ENCODE measurements around the gene RNPEP. TPM values are rescaled to one million over a fixed set of nuclear protein-coding genes. Genes with fewer than 3 reads are reported as not detected.

Gene RNPEP
- total RNA-seq, 1 donor from 2014 or later: 106 TPM

DNA sequence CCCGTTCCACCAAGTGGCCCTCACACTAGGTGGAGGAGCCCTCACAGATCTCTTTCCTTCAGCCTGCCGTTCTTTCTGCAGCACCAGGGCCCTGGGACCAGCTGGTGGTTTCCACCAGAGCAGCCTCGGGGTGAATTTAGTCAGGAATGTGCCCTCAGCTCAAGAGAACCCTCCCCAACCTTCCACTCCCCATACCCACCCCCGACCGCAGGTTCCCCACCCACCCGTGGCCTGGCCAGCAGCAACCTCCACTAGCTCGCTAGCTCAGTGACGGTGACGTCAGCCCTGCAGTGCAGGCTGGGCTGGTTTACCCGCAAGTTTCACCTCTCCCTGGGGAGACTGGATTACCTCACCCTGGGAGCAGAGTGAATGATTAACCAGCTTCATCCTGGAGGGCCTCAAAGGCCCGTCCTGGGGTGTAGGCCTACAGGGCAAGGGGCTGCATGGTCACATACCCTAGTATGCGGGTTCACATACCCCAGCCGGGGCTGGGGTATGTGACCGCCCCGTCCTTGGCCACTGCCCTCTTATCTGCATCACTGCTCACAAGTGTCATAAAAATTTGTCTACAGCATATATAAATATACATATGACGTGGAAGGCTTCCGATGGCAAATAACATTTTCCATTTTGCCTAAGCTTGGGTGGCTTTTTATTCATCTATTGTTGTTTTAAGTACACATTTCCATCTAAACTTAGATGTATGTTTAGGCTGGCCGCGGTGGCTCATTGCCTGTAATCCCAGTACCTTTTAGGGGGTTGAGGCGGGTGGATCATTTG is 52.4 kb downstream of the RNPEP start:
- Histone ChIP-seq H3K36me3 (no peaks in the 10 kb centered on the region), H3K27me3 (no peaks in the 10 kb centered on the region), H3K9me3 (no peaks in the 10 kb centered on the region), H3K27ac (peak overlapping the region; percentile 60 to 83), H3K4me1 (peaks cover 4 to 7% of the 10 kb centered on the region in 2 donors), H3K4me3 (no peak overlapping the region)
- DNase-seq (ENCODE audit: low spot score in 2 of 2): peak; percentile 81 to 96
- intact Hi-C loops (cut with DNase I): loop anchor here (2.0 kb wide), 1 partner anchor 26 kb away; no protein-coding TSS in a partner anchor
- TF ChIP-seq, protein P1, sequence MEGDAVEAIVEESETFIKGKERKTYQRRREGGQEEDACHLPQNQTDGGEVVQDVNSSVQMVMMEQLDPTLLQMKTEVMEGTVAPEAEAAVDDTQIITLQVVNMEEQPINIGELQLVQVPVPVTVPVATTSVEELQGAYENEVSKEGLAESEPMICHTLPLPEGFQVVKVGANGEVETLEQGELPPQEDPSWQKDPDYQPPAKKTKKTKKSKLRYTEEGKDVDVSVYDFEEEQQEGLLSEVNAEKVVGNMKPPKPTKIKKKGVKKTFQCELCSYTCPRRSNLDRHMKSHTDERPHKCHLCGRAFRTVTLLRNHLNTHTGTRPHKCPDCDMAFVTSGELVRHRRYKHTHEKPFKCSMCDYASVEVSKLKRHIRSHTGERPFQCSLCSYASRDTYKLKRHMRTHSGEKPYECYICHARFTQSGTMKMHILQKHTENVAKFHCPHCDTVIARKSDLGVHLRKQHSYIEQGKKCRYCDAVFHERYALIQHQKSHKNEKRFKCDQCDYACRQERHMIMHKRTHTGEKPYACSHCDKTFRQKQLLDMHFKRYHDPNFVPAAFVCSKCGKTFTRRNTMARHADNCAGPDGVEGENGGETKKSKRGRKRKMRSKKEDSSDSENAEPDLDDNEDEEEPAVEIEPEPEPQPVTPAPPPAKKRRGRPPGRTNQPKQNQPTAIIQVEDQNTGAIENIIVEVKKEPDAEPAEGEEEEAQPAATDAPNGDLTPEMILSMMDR (IDR thresholded peaks at IDR 0.05): no peak

GRCh38 chr1:202036595-202037387 is 54.3 kb downstream of the RNPEP start:
- intact Hi-C loops (cut with DNase I): no loop called here
- no peak overlapping the region for H3K4me3 ChIP-seq
- peak overlapping the region; percentile 60 to 62 for H3K27ac ChIP-seq
- no peaks in the 10 kb centered on the region for H3K36me3 ChIP-seq
- TF ChIP-seq, protein P1 (IDR thresholded peaks at IDR 0.05): no peak
- H3K4me1 ChIP-seq: peaks cover 4 to 7% of the 10 kb centered on the region in 2 donors
- H3K27me3 ChIP-seq: no peaks in the 10 kb centered on the region
- no peaks in the 10 kb centered on the region for H3K9me3 ChIP-seq
- DNase-seq (ENCODE audit: low spot score in 2 of 2): no peak

DNA sequence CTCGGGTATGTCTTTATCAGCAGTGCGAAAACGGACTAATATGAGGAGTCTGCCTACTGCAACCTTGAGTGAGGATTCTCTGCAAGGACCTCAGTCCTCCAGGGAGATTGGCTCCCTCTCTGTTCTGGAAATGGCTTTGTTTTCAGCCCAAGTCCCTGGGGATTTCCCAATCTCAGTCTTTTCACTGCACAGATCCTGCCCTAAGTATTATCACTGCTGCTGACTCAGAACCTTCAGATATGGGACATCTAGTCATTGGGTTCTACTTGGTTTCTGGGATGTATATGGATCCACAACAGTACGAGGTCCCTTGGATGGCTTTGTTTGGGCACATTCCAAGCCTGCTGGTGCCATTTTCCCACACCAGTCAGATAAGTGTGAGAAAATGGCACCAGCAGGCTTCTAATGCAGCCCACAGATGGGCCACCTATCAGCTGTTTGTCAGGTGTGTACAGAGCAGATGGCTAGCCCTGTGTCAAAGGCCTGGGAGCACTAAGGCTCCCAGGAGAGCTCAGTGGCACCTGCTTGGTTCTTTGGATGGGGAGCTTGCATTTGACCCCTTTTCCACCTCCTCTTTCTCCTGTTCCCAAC is 55.4 kb downstream of the RNPEP start:
- H3K4me3 ChIP-seq: no peak overlapping the region
- no peak for DNase-seq (ENCODE audit: low spot score in 2 of 2)
- no peak overlapping the region for H3K27ac ChIP-seq
- TF ChIP-seq, protein P1 (IDR thresholded peaks at IDR 0.05): no peak
- H3K4me1 ChIP-seq: peaks cover 4 to 7% of the 10 kb centered on the region in 2 donors
- intact Hi-C loops (cut with DNase I): no loop called here
- H3K27me3 ChIP-seq: no peaks in the 10 kb centered on the region
- H3K36me3 ChIP-seq: no peaks in the 10 kb centered on the region
- no peaks in the 10 kb centered on the region for H3K9me3 ChIP-seq

- H3K9me3 ChIP-seq: no peaks in the 10 kb centered on the region
- TF ChIP-seq, protein P1 (IDR thresholded peaks at IDR 0.05): no peak
- intact Hi-C loops (cut with DNase I): no loop called here
Measured at GRCh38 chr1:202038688-202039346, 56.4 kb downstream of the RNPEP start.

DNA sequence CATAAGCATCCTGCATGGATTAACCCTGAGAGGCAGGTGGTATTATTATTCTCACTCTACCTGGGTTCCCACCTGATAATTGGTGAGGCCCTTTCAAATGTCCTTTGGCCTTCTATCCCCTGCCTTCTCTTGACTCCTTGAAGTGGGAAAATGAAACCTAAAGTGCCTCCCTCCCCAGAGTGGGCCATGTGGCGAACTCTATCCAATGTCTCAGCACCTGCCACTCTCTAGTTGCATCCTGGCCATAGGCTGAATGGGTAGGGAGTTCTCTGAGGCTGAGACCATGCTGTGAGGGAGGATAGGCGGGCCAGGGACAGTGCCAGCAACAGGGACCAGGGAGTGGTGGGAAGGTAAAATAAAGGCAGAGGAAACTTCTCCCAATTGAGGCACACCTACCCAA is 63.3 kb downstream of the RNPEP start:
- intact Hi-C loops (cut with DNase I): no loop called here
- no peak for DNase-seq (ENCODE audit: low spot score in 2 of 2)
- TF ChIP-seq, protein P1 (IDR thresholded peaks at IDR 0.05): no peak

More at GRCh38 chr1:202038688-202039346, 56.4 kb downstream of the RNPEP start:
- H3K4me1 ChIP-seq: peaks cover 4 to 7% of the 10 kb centered on the region in 2 donors
- H3K4me3 ChIP-seq: no peak overlapping the region
- no peaks in the 10 kb centered on the region for H3K36me3 ChIP-seq
- H3K27me3 ChIP-seq: no peaks in the 10 kb centered on the region
- DNase-seq (ENCODE audit: low spot score in 2 of 2): no peak
- H3K27ac ChIP-seq: no peak overlapping the region

More for the DNA sequence above, 63.3 kb downstream of the RNPEP start:
- Histone ChIP-seq H3K4me3 (no peak overlapping the region), H3K4me1 (no peaks in the 10 kb centered on the region), H3K36me3 (no peaks in the 10 kb centered on the region), H3K9me3 (no peaks in the 10 kb centered on the region), H3K27me3 (no peaks in the 10 kb centered on the region), H3K27ac (no peak overlapping the region)
